T-helper 17 cell (primary cell): ENCODE data around the gene PBX3. TPM values are rescaled to one million over a fixed set of nuclear protein-coding genes. Genes with fewer than 3 reads are reported as not detected.

Experiments used
- ATAC-seq: fragments of 150-1000 bp; cut with Tn5 transposase; 2 replicates; pipeline ENCODE4 v1.10.0; 2021; ENCODE audit warnings: mild to moderate bottlenecking, moderate library complexity
- DNase-seq, 3 donors: peaks; one replicate each; pipeline versions ENCODE4 v3.0.0 to v3.0.0-alpha.2; 2020 to 2021
- H3K9me3 ChIP-seq: one replicate; pipeline ENCODE4 v1.7.0; 2013; ENCODE audit warnings: low read length, mild to moderate bottlenecking; ENCODE audit not compliant: control insufficient read depth, poor library complexity, severe bottlenecking
- H3K27ac Mint-ChIP-seq: one replicate; pipeline ENCODE4 v1.8.0; 2022; ENCODE audit warnings: mild to moderate bottlenecking, moderate library complexity, mixed read lengths
- H3K27me3 Mint-ChIP-seq: one replicate; pipeline ENCODE4 v1.8.0; 2022; ENCODE audit warnings: mixed read lengths
- H3K36me3 Mint-ChIP-seq: one replicate; pipeline ENCODE4 v1.8.0; 2022; ENCODE audit warnings: low read depth, mixed read lengths
- H3K4me1 Mint-ChIP-seq: one replicate; pipeline ENCODE4 v1.8.0; 2022; ENCODE audit warnings: mild to moderate bottlenecking, mixed read lengths
- H3K4me3 Mint-ChIP-seq: one replicate; pipeline ENCODE4 v1.8.0; 2022; ENCODE audit warnings: mild to moderate bottlenecking, moderate library complexity, mixed read lengths
- total RNA-seq, 4 donors: library from RNA in 2 of 4; stranded (reverse) in 2 of 4; gene quantifications; one replicate each; pipeline ENCODE4 v1.2.3 and lab custom pipeline; 2022 to 2026

The PBX3 gene
- total RNA-seq, 2 donors from 2014 or later: 15.5 to 18.6 TPM

DNA sequence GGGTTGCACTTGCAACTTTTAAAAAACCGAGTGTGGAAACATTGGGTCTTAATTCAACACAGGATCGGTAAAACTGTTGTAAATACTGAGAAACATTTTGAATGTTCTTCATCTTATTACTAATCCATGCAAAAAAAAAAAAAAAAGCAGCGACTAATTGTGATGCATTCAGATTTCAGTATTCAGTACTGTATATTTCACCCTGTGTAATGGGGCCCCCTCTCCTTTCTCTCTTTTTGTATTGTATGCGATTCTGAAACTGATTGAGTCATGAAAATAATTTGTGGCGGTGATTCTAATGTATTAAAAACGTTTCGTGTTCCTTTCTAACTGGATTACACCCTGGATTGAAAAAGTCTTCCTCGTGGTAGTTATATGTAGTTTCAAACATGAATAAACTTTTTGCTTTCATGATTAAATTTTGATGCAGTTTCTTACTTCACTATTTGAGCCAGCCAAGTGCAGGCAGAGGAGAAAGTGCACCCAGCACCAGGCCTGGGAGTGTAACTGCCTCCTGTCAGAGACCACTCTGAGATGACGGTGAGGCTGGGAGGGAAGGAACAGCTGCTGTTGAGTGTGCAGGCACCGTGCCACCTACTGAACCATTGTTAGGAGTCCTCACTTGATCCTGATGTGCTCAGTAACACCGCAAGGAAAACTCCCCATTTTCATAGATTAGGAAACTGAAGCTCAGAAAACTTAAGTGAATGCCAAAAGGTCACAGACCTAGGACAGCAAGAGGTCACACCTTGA, 220.0 kb downstream of the PBX3 start:
- ATAC-seq (no peak), DNase-seq (no peak)
- Mint-ChIP-seq H3K27ac (peak overlapping the region; percentile 72), H3K27me3 (no peaks in the 10 kb centered on the region), H3K36me3 (no peaks in the 10 kb centered on the region), H3K4me1 (peaks cover 7% of the 10 kb centered on the region), H3K4me3 (no peak overlapping the region)
- H3K9me3 ChIP-seq: no peaks in the 10 kb centered on the region

DNA sequence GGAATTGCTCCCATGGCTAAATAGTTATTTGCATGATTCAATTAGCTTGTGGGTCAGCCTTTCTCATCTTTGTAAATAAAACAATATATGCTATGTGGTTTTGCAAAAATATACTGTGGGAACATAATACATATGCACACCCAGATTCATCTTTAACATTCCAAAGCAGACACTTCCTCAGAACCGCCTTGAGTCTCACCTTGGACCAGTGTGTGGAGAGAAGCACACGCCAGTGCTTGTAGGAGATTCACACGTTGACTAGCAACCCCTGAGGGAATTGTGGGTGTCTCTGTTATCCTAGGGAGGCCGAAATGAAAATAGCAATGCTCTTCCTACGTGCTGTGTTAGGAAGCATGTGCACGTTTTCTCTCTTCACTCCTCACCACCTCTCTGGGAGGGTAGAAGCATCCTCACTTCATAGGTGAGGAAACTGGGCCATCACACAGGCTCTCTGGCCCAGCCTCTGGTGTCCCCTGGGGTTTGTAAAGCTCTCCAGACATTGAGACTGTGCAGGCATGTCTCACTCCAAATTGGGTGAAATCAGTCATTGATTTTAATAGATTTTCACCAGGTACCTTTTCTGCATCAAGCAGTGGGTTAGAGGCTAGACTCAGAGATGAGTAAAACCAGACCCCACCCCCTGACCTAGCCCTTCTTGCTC, 221.7 kb downstream of the PBX3 start:
- Mint-ChIP-seq H3K27ac (peak overlapping the region; percentile 11), H3K27me3 (no peaks in the 10 kb centered on the region), H3K4me1 (peaks cover 7% of the 10 kb centered on the region), H3K4me3 (no peak overlapping the region), H3K36me3 (no peaks in the 10 kb centered on the region)
- ATAC-seq (no peak), DNase-seq (no peak)
- H3K9me3 ChIP-seq: no peaks in the 10 kb centered on the region

DNA sequence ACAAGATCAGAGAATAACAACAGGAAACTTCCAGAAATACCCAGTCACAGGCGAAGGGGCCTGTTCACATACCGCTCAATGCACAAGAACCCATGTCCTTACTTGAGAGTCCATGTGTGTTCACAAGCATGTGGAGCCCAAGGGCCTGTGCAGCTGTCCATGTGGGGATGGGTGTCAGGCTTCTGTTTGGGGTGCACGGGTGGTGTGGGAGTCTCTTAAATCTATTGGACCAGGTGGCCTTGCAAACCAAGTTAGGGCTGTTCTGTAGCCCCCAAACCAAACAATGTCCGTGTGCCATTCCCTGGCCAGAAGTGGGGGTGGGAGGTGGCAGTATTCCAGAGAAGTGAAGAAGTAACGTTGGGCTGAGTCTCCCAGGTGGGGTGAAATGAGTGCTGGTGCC, 222.3 kb downstream of the PBX3 start:
- no peaks in the 10 kb centered on the region for H3K36me3 Mint-ChIP-seq
- H3K27me3 Mint-ChIP-seq: no peaks in the 10 kb centered on the region
- no peak overlapping the region for H3K4me3 Mint-ChIP-seq
- no peak for DNase-seq
- no peak for ATAC-seq
- H3K4me1 Mint-ChIP-seq: peaks cover 7% of the 10 kb centered on the region
- H3K9me3 ChIP-seq: no peaks in the 10 kb centered on the region
- peak overlapping the region; percentile 11 for H3K27ac Mint-ChIP-seq

DNA sequence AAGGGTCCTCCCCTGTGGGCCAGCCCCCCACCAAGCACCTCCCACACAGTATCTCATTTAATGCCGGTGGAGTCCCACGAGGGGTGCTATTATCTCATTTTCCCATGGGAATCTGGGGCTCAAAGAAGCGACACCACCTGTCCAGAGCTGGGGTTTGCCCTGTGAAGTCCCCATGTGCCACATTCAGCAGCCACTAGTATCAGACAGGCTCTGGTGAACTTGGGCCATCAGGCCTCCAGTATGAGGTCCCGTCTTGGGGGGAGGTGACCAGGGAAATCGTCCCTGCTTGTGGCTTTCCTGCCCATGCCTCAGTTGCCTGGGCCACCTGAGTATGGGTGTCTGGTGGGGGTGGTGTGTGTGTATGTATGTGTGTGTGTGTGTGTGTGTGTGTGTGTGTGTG, 222.7 kb downstream of the PBX3 start:
- DNase-seq: no peak
- no peak for ATAC-seq
- Mint-ChIP-seq H3K36me3 (no peaks in the 10 kb centered on the region), H3K27me3 (no peaks in the 10 kb centered on the region), H3K27ac (no peak overlapping the region), H3K4me1 (peaks cover 7% of the 10 kb centered on the region), H3K4me3 (no peak overlapping the region)
- H3K9me3 ChIP-seq: no peaks in the 10 kb centered on the region

DNA sequence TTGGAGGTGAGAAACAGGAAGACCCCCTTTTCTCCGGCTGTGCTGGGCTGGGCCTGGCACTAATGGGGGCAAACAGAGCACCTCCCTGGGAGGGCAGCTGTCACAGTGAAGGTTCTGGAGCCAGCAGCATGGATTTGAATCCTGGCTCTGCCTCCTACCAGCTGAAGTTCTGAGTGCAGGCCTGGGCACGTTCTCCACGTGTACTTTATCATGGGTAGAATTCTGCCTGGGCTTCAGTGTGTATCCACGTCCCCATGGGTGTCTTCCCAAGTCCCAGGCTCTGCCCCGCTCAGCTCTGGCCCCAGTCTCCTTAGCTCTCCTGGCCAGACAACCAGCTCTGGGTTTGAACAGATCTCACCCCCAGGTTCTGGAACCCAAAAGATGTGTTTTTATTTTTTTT, 223.2 kb downstream of the PBX3 start:
- no peak for ATAC-seq
- Mint-ChIP-seq H3K36me3 (no peaks in the 10 kb centered on the region), H3K4me3 (no peak overlapping the region), H3K4me1 (peaks cover 7% of the 10 kb centered on the region), H3K27ac (no peak overlapping the region), H3K27me3 (no peaks in the 10 kb centered on the region)
- DNase-seq: no peak
- no peaks in the 10 kb centered on the region for H3K9me3 ChIP-seq

DNA sequence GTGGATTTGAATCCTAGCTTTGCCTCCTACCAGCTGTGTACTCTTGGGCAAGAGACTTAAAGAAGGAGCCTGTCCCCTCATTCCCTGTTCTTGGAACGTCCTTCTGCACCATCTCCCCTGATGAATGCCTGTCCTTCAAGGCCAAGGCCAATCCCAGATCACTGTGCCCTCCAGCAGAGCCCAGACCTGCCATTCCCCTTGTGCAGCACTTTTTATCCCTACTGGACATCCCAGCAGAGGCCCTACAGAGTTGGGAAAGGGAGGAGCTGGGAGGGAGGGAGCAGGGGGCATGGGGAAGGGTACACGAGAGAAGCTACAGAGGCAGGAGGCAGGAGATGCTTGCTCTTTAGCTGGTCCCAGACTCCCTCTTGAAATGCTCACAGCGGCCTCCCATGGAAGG, 223.9 kb downstream of the PBX3 start:
- Mint-ChIP-seq H3K27ac (no peak overlapping the region), H3K4me1 (peaks cover 5% of the 10 kb centered on the region), H3K36me3 (no peaks in the 10 kb centered on the region), H3K4me3 (no peak overlapping the region), H3K27me3 (no peaks in the 10 kb centered on the region)
- no peak for DNase-seq
- no peak for ATAC-seq
- no peaks in the 10 kb centered on the region for H3K9me3 ChIP-seq

DNA sequence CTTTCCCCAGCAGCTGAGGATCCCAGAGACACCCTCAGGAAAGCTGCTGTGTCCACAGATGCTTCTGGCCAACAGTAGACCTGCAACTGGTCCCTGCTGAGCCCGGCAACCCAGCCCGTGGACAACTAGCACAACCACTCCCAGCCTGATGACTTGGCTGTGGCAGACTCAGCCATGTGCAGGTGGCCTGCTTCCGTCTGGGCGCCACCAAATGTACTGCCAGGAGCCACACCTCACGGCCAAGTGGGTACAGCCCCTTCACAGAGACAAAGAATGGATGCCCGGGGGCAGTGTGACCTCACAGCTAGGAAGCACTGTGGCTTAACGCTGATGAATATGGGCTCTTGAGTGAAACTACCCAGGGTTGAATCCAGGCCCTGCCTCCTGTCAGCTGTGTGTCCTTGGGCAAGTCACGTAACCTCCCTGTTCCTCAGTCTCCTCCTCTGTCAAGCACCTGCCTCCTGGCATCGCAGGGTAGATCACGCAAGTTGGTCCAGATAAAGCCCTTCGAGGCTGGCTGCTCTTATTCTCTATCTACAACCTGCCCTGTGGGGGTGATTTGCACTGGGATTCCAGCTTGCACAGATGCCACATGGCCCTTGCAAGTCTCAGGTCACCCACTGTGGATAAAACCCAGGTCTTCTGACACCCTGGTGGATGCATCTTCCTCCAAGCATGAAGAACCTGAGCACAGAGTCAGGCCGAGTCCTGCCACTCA, 225.0 kb downstream of the PBX3 start:
- no peak for ATAC-seq
- Mint-ChIP-seq H3K4me3 (no peak overlapping the region), H3K36me3 (no peaks in the 10 kb centered on the region), H3K4me1 (peaks cover 3% of the 10 kb centered on the region), H3K27me3 (no peaks in the 10 kb centered on the region), H3K27ac (no peak overlapping the region)
- H3K9me3 ChIP-seq: no peaks in the 10 kb centered on the region
- DNase-seq: no peak

DNA sequence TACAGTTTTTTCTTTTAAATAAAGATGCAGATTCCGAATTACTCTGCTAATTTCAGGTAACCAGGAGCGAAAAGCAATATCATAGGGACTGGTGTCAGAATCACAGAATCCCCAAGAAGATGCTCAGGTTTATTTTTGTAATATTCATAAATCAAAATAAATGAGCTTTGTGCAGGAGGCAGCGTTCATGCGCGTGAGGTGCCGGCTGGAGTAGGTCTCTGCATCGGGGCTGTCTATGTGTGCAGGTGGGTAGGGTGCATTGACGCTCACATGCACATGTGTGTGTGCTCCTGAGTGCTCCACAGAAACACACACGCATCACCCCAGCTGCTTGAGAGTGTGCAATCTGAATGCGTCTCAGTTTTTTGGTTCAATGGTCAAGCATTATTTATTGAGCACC, 226.4 kb downstream of the PBX3 start:
- ATAC-seq (no peak), DNase-seq (no peak)
- no peaks in the 10 kb centered on the region for H3K4me1 Mint-ChIP-seq
- H3K36me3 Mint-ChIP-seq: no peaks in the 10 kb centered on the region
- H3K9me3 ChIP-seq: no peaks in the 10 kb centered on the region
- H3K27ac Mint-ChIP-seq: no peak overlapping the region
- H3K27me3 Mint-ChIP-seq: no peaks in the 10 kb centered on the region
- no peak overlapping the region for H3K4me3 Mint-ChIP-seq

DNA sequence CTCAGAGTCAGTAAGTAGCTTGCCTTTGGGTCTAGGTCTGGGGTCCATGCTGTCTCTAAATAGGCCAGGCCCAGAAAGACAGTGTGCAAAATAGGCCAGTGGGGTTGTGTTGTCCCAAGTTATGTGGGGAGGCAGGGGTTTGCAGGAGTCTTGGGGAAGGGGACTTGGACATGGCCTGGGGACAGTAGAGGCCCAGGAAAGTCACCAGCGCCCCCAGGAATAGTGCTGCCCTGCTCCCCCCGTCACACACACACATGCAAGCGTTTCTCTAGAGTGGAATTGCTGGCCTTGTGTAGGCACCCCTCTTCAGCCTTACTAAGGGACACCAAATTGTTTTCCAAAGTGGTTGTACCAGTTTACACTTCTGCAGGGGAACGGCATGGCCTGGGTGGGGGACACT, 227.5 kb downstream of the PBX3 start:
- no peak for ATAC-seq

DNA sequence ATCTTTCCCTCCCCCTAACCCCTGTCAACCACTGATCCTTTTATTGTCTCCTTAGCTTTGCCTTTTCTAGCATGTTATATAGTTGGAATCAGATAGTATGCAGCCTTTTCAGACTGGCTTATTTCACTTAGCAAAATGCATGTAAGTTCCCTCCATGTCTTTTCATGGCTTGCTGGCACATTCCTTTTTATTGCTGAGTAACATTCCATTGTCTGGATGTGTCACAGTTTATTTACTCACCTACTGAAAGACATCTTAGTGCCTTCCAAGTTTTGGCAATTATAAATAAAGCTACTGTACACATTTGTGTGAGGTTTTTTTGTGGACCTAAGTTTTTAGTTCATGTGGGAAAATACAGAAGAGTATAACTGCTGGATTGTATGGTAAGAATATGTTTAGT, 230.1 kb downstream of the PBX3 start:
- ATAC-seq (no peak), DNase-seq (no peak)
- no peaks in the 10 kb centered on the region for H3K9me3 ChIP-seq
- H3K36me3 Mint-ChIP-seq: no peaks in the 10 kb centered on the region
- H3K4me1 Mint-ChIP-seq: no peaks in the 10 kb centered on the region
- H3K27ac Mint-ChIP-seq: no peak overlapping the region
- no peaks in the 10 kb centered on the region for H3K27me3 Mint-ChIP-seq
- no peak overlapping the region for H3K4me3 Mint-ChIP-seq

More for the DNA sequence above, 227.5 kb downstream of the PBX3 start:
- no peak overlapping the region for H3K4me3 Mint-ChIP-seq
- no peaks in the 10 kb centered on the region for H3K36me3 Mint-ChIP-seq
- H3K27ac Mint-ChIP-seq: no peak overlapping the region
- no peaks in the 10 kb centered on the region for H3K4me1 Mint-ChIP-seq
- DNase-seq: no peak
- H3K9me3 ChIP-seq: no peaks in the 10 kb centered on the region
- no peaks in the 10 kb centered on the region for H3K27me3 Mint-ChIP-seq

DNA sequence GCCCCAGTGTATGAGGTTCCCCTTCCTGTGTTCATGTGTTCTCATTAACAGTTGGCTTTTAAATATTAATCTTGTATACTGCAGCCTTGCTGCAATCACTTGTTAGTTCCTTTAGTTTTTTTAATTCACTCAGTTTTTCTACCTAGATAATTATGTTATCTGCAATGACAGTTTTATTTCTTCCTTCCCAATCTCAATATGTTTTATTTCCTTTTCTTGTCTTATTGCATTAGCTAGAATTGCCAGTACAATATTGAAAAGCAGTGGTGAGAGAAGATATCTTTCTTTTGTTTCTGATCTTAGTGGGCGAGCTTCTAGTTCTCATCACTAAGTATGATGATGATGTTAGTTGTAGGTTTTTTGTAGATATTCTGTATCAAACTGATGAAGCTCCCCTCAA, 232.2 kb downstream of the PBX3 start:
- no peak for DNase-seq
- H3K4me3 Mint-ChIP-seq: no peak overlapping the region
- H3K9me3 ChIP-seq: no peaks in the 10 kb centered on the region
- no peaks in the 10 kb centered on the region for H3K27me3 Mint-ChIP-seq
- no peaks in the 10 kb centered on the region for H3K4me1 Mint-ChIP-seq
- H3K27ac Mint-ChIP-seq: no peak overlapping the region
- no peak for ATAC-seq
- H3K36me3 Mint-ChIP-seq: no peaks in the 10 kb centered on the region

DNA sequence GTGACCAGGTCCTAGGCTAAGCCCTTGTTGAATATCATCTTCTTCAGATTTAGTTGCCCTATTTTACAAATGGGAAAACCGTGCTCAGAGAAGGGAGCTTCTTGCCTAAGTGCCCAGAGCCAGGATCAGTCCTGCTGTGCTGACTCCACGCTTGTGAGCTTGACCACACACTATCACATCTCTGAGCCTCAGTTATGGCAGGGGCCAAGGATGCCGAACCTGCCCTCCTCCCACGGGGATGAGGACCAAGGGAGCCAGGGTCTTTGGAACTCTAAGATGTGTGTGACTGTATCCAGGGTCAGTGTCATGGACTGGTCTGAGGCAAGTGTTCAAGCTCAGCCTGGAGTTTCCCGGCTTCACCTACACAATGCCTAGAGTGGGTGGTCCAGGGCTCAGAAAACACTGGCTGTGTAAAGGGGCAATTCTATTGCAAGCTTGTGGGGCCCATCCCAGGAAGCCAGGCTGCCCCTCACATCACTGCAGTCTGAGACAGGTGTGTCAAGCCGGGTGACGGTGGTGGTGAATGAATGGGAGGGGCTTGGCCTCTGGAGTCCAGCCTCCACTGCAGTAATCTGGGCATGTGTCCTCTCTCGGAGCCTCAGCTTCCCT, 235.7 kb downstream of the PBX3 start:
- no peaks in the 10 kb centered on the region for H3K9me3 ChIP-seq
- DNase-seq: no peak
- no peak overlapping the region for H3K4me3 Mint-ChIP-seq
- H3K27me3 Mint-ChIP-seq: no peaks in the 10 kb centered on the region
- H3K27ac Mint-ChIP-seq: no peak overlapping the region
- H3K36me3 Mint-ChIP-seq: peaks cover 3% of the 10 kb centered on the region
- H3K4me1 Mint-ChIP-seq: no peaks in the 10 kb centered on the region
- ATAC-seq: no peak

DNA sequence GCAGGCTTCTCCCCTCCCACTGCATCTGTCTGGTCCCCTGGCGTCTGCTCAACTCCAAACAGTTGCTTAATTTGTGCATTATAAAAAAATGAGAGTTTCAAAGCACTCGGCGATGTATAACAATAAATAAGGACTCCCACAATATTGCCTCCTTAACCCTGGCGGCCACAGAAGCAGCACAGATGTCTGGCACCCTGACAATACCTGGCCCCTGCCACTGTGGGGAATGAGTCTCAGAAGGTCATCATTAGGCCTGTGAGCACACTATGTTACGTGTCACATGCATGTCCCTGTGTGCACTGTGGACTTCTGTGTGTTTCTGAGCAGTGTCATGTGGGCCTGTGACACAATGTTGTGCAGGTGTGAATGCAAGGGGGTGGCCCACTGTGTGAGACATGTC, 236.5 kb downstream of the PBX3 start:
- Mint-ChIP-seq H3K27me3 (no peaks in the 10 kb centered on the region), H3K36me3 (peaks cover 7% of the 10 kb centered on the region), H3K27ac (no peak overlapping the region), H3K4me1 (no peaks in the 10 kb centered on the region), H3K4me3 (no peak overlapping the region)
- H3K9me3 ChIP-seq: no peaks in the 10 kb centered on the region
- DNase-seq (no peak), ATAC-seq (no peak)
